Measurements from ENCODE around the gene LCORL. TPM values are rescaled to one million over a fixed set of nuclear protein-coding genes. Genes with fewer than 3 reads are reported as not detected.

Gene LCORL
- total and polyA plus RNA-seq, 9 of the 15 experiments (the other 6 are each of a cell fraction or from before 2014, with no cell fraction given): 3.1 to 24.5 (median 11.1) TPM

- H3K9me3 ChIP-seq (replicated peaks; ENCODE audit: control insufficient read depth, insufficient read depth, low read depth, low read length): no peaks in the 10 kb centered on the region
- no peak overlapping the region for H2AFZ ChIP-seq (ENCODE audit: low read depth, low read length)
- TF ChIP-seq UBTF (IDR thresholded peaks at IDR 0.05; ENCODE audit: borderline replicate concordance in 1 of 2, low read depth in 2 of 2, low read length in 2 of 2) (no peak), ZNF134 (CRISPR knock-in tag; conservative IDR thresholded peaks at IDR 0.05) (no peak), HDAC2 (IDR thresholded peaks at IDR 0.05) (no peak)
- intact Hi-C loops (cut with micrococcal nuclease): no loop called here
- H3K9ac ChIP-seq (ENCODE audit: insufficient read depth in 1 of 2, low read depth in 2 of 2, low read length in 2 of 2): no peak overlapping the region
- H4K20me1 ChIP-seq (replicated peaks; ENCODE audit: control insufficient read depth, insufficient read depth, low read length): no peaks in the 10 kb centered on the region
- H3K27me3 ChIP-seq (ENCODE audit: control insufficient read depth in 2 of 2, insufficient read depth in 2 of 2, low read length in 2 of 2): no peaks in the 10 kb centered on the region; a peak in 1 of 5 replicates
- WGBS (ENCODE audit: insufficient coverage, low coverage, missing lambda C conversion rate): 1% methylated on average over 6 of the region's 6 CpGs
- H3K36me3 ChIP-seq (ENCODE audit: control insufficient read depth, insufficient read depth, low read length): no peaks in the 10 kb centered on the region
- DNase-seq (ENCODE audit: extremely low read depth in 1 of 4, low spot score in 3 of 4): no peak
- no peak overlapping the region for H3K4me3 ChIP-seq
- CTCF ChIA-PET (ENCODE audit: low intra/inter-chr PET ratio): no interaction called here
- H3K9me1 ChIP-seq (ENCODE audit: control insufficient read depth, insufficient read depth, low read length): no peaks in the 10 kb centered on the region
- H3K4me2 ChIP-seq (ENCODE audit: insufficient read depth, low read length): no peak overlapping the region
- no peak overlapping the region for H3K27ac ChIP-seq (ENCODE audit: extremely low read depth, low read depth, low read length)
- H3K79me2 ChIP-seq (ENCODE audit: control insufficient read depth, insufficient read depth, low read length): no peaks in the 10 kb centered on the region
- no peak for FAIRE-seq
- in situ Hi-C loops (cut with MboI): no loop called here
- POLR2A ChIA-PET: no interaction called here
- no peak for ATAC-seq
- no peaks in the 10 kb centered on the region for H3K4me1 ChIP-seq (replicated peaks in 1 of 2; ENCODE audit: control insufficient read depth in 2 of 2, insufficient read depth in 2 of 2, low read length in 2 of 2)
- no TSS peak for BruUV-seq (replicated peaks)
Observed at GRCh38 chr4:18050448-18050847, 28.9 kb upstream of the LCORL start.

GRCh38 chr4:18049446-18049845 is 27.9 kb upstream of the LCORL start:
- no peak for FAIRE-seq
- CTCF ChIA-PET (ENCODE audit: low intra/inter-chr PET ratio): no interaction called here
- BruUV-seq (replicated peaks): no TSS peak
- TF ChIP-seq ZNF274 (IDR thresholded peaks at IDR 0.05; ENCODE audit: borderline replicate concordance, low read depth, low read length) (no peak), THAP12 (CRISPR knock-in tag; IDR thresholded peaks at IDR 0.05) (no peak), MECOM (CRISPR knock-in tag; IDR thresholded peaks at IDR 0.05) (no peak), BACH1 (tag; IDR thresholded peaks at IDR 0.05) (no peak), ZNF589 (CRISPR knock-in tag; IDR thresholded peaks at IDR 0.05; ENCODE audit: low read depth) (no peak), ZBTB43 (CRISPR knock-in tag; IDR thresholded peaks at IDR 0.05) (no peak), RBM25 (IDR thresholded peaks at IDR 0.05; ENCODE audit: low read depth, low read length, severe bottlenecking) (no peak)

More at GRCh38 chr4:18049446-18049845, 27.9 kb upstream of the LCORL start:
- H3K9me3 ChIP-seq (replicated peaks; ENCODE audit: control insufficient read depth, insufficient read depth, low read depth, low read length): no peaks in the 10 kb centered on the region
- DNase-seq (ENCODE audit: extremely low read depth in 1 of 4, low spot score in 3 of 4) (no peak), ATAC-seq (no peak)
- H3K27me3 ChIP-seq (ENCODE audit: control insufficient read depth in 2 of 2, insufficient read depth in 2 of 2, low read length in 2 of 2): no peaks in the 10 kb centered on the region; a peak in 1 of 5 replicates
- H3K36me3 ChIP-seq (ENCODE audit: control insufficient read depth, insufficient read depth, low read length): no peaks in the 10 kb centered on the region
- H3K9ac ChIP-seq (ENCODE audit: insufficient read depth in 1 of 2, low read depth in 2 of 2, low read length in 2 of 2): no peak overlapping the region
- H3K9me1 ChIP-seq (ENCODE audit: control insufficient read depth, insufficient read depth, low read length): no peaks in the 10 kb centered on the region
- WGBS (ENCODE audit: insufficient coverage, low coverage, missing lambda C conversion rate): 0% methylated on average over 3 of the region's 3 CpGs
- POLR2A ChIA-PET: no interaction called here
- no peaks in the 10 kb centered on the region for H3K4me1 ChIP-seq (replicated peaks in 1 of 2; ENCODE audit: control insufficient read depth in 2 of 2, insufficient read depth in 2 of 2, low read length in 2 of 2)
- H3K79me2 ChIP-seq (ENCODE audit: control insufficient read depth, insufficient read depth, low read length): no peaks in the 10 kb centered on the region
- no peak overlapping the region for H3K4me3 ChIP-seq
- no peak overlapping the region for H2AFZ ChIP-seq (ENCODE audit: low read depth, low read length)
- H3K27ac ChIP-seq (ENCODE audit: extremely low read depth, low read depth, low read length): no peak overlapping the region
- H4K20me1 ChIP-seq (replicated peaks; ENCODE audit: control insufficient read depth, insufficient read depth, low read length): no peaks in the 10 kb centered on the region
- in situ Hi-C loops (cut with MboI) (no loop called here), intact Hi-C loops (cut with micrococcal nuclease) (no loop called here)
- H3K4me2 ChIP-seq (ENCODE audit: insufficient read depth, low read length): no peak overlapping the region

All from K562 (cell line).